Astrocyte (in vitro differentiated cells and primary cell): Measurements from ENCODE around the gene CUEDC2.

Experiments
- CTCF ChIP-seq: IDR thresholded peaks from 2 replicates; pipeline ENCODE4 v1.5.1; 2011; ENCODE audit warnings: low read depth, mild to moderate bottlenecking, inconsistent platforms, low read length, moderate library complexity; ENCODE audit not compliant: insufficient read depth
- EZH2 ChIP-seq: IDR thresholded peaks from 2 replicates; pipeline ENCODE4 v1.6.1; 2012; ENCODE audit warnings: mild to moderate bottlenecking, low read length, inconsistent platforms; ENCODE audit not compliant: insufficient read depth

GRCh38 chr10:102420181-102420713 lies 12.1 kb downstream of the CUEDC2 start:
- TF ChIP-seq CTCF (no peak), EZH2 (no peak)
